ENCODE measurements around the gene MCHR2. TPM values are rescaled to one million over a fixed set of nuclear protein-coding genes. Genes with fewer than 3 reads are reported as not detected.
"Not testable (repeated sequence)": the region's sequence is repeated elsewhere in the genome, so short reads cannot be mapped to it uniquely, and the experiment has no call there.

Gene MCHR2
- not detected for total RNA-seq

- TF ChIP-seq CTCF (IDR thresholded peaks at IDR 0.05) (no peak), POLR2A (IDR thresholded peaks at IDR 0.05) (no peak), POLR2AphosphoS5 (IDR thresholded peaks at IDR 0.05) (no peak), EP300 (IDR thresholded peaks at IDR 0.05) (no peak)
- Histone ChIP-seq H3K27me3 (peaks cover 37% of the 10 kb centered on the region), H3K36me3 (no peaks in the 10 kb centered on the region), H3K27ac (no peak within 1 kb of the TSS), H3K9me3 (no peaks in the 10 kb centered on the region), H3K4me1 (peaks cover 6% of the 10 kb centered on the region), H3K4me3 (peak within 1 kb of the TSS; percentile 36)
- 2% methylated on average over 30 of the region's 64 CpGs for WGBS
- DNase-seq (ENCODE audit: low spot score in 2 of 2), result no peak
Measured at GRCh38 chr6:99993533-99994251, at the start of gene MCHR2. Gene MCHR2, minus strand, starts transcription at chr6:99994223. Its CDS starts 38,076 bp downstream, at chr6:99956147.

GRCh38 chr6:100038546-100038945 lies 44.5 kb upstream of the MCHR2 start:
- H3K27ac ChIP-seq; DNase-seq (ENCODE audit: low spot score in 2 of 2); H3K4me1 ChIP-seq; H3K36me3 ChIP-seq; H3K4me3 ChIP-seq; H3K27me3 ChIP-seq: not testable (repeated sequence)
- 79% methylated on average over 1 of the region's 1 CpG for whole genome bisulfite sequencing
- peaks cover 10% of the 10 kb centered on the region for H3K9me3 ChIP-seq

GRCh38 chr6:100035873-100036653 lies 42.0 kb upstream of the MCHR2 start:
- Histone ChIP-seq H3K27me3 (no peaks in the 10 kb centered on the region), H3K36me3 (no peaks in the 10 kb centered on the region), H3K9me3 (peaks cover 10% of the 10 kb centered on the region), H3K4me1 (no peaks in the 10 kb centered on the region), H3K27ac (no peak overlapping the region), H3K4me3 (no peak overlapping the region)
- no peak for DNase-seq (ENCODE audit: low spot score in 2 of 2)
- TF ChIP-seq POLR2A (IDR thresholded peaks at IDR 0.05) (no peak), CTCF (IDR thresholded peaks at IDR 0.05) (no peak), POLR2AphosphoS5 (IDR thresholded peaks at IDR 0.05) (no peak), EP300 (IDR thresholded peaks at IDR 0.05) (no peak)
- 61% methylated on average over 8 of the region's 8 CpGs for WGBS

- Histone ChIP-seq H3K4me1 (no peaks in the 10 kb centered on the region), H3K36me3 (no peaks in the 10 kb centered on the region), H3K27ac (no peak overlapping the region), H3K4me3 (no peak overlapping the region), H3K9me3 (no peaks in the 10 kb centered on the region), H3K27me3 (no peaks in the 10 kb centered on the region)
- 65% methylated on average over 2 of the region's 2 CpGs for WGBS
- no peak for DNase-seq (ENCODE audit: low spot score in 2 of 2)
- TF ChIP-seq CTCF (IDR thresholded peaks at IDR 0.05), result no peak
- TF ChIP-seq POLR2AphosphoS5 (IDR thresholded peaks at IDR 0.05), result no peak
- no peak for TF ChIP-seq EP300 (IDR thresholded peaks at IDR 0.05)
- no peak for TF ChIP-seq POLR2A (IDR thresholded peaks at IDR 0.05)
Measured at GRCh38 chr6:100023798-100024197, 29.8 kb upstream of the MCHR2 start.

GRCh38 chr6:100022847-100023246 lies 28.8 kb upstream of the MCHR2 start:
- WGBS, result 87% methylated on average over 3 of the region's 3 CpGs
- H3K36me3 ChIP-seq, result no peaks in the 10 kb centered on the region
- H3K9me3 ChIP-seq, result no peaks in the 10 kb centered on the region
- no peaks in the 10 kb centered on the region for H3K27me3 ChIP-seq
- no peak for DNase-seq (ENCODE audit: low spot score in 2 of 2)
- H3K27ac ChIP-seq, result no peak overlapping the region
- H3K4me3 ChIP-seq, result no peak overlapping the region
- no peaks in the 10 kb centered on the region for H3K4me1 ChIP-seq
- TF ChIP-seq EP300 (IDR thresholded peaks at IDR 0.05) (no peak), POLR2AphosphoS5 (IDR thresholded peaks at IDR 0.05) (no peak), CTCF (IDR thresholded peaks at IDR 0.05) (no peak), POLR2A (IDR thresholded peaks at IDR 0.05) (no peak)

Data from suprapubic skin (tissue), 4 donors.